ENCODE data around the gene STIM2.

GRCh38 chr4:26900765-26901164 is 40.1 kb downstream of the STIM2 start:
- TF ChIP-seq ESRRA (IDR thresholded peaks at IDR 0.05; ENCODE audit: low read length) = no peak
- no peak for TF ChIP-seq ASH2L (IDR thresholded peaks at IDR 0.05; ENCODE audit: borderline replicate concordance, low read depth)
- no peak for TF ChIP-seq MAX (IDR thresholded peaks at IDR 0.05; ENCODE audit: low read depth, low read length)
- no peak for TF ChIP-seq ZNF384 (IDR thresholded peaks at IDR 0.05; ENCODE audit: borderline replicate concordance, low read depth, low read length)
- TF ChIP-seq ELK1 (IDR thresholded peaks at IDR 0.05; ENCODE audit: low read depth, low read length) = no peak
- TF ChIP-seq CEBPB (IDR thresholded peaks at IDR 0.05; ENCODE audit: borderline replicate concordance in 1 of 2, low read depth in 2 of 2, low read length in 2 of 2) = no peak
- no peak for TF ChIP-seq POLR2A (IDR thresholded peaks at IDR 0.05; ENCODE audit: low read depth, low read length)
- no peak for TF ChIP-seq ATF2 (IDR thresholded peaks at IDR 0.05; ENCODE audit: low read length)
- no peak for TF ChIP-seq WRNIP1 (IDR thresholded peaks at IDR 0.05; ENCODE audit: borderline replicate concordance, low read depth, low read length)
- no peak for TF ChIP-seq CTCF (IDR thresholded peaks at IDR 0.05 in 2 of 3, conservative IDR thresholded peaks at IDR 0.05 in 1 of 3; ENCODE audit: control insufficient read depth in 2 of 3, extremely low read depth in 1 of 3, insufficient read depth in 1 of 3, low read depth in 3 of 3, low read length in 3 of 3)
- no peak for TF ChIP-seq RAD21 (IDR thresholded peaks at IDR 0.05; ENCODE audit: insufficient read depth, low read depth, low read length)
- no peak for TF ChIP-seq RELA (IDR thresholded peaks at IDR 0.05; ENCODE audit: borderline replicate concordance, partially characterized antibody)
- no peak for TF ChIP-seq HDAC2 (IDR thresholded peaks at IDR 0.05)
- no peak for TF ChIP-seq REST (IDR thresholded peaks at IDR 0.05; ENCODE audit: low read depth, low read length)

Data from GM12878 (cell line).